Measurements from ENCODE around the gene CHMP1B. TPM values are rescaled to one million over a fixed set of nuclear protein-coding genes. Genes with fewer than 3 reads are reported as not detected.

Gene CHMP1B
- total RNA-seq, 2 donors from 2014 or later, result 42.8 to 50.0 TPM

DNA sequence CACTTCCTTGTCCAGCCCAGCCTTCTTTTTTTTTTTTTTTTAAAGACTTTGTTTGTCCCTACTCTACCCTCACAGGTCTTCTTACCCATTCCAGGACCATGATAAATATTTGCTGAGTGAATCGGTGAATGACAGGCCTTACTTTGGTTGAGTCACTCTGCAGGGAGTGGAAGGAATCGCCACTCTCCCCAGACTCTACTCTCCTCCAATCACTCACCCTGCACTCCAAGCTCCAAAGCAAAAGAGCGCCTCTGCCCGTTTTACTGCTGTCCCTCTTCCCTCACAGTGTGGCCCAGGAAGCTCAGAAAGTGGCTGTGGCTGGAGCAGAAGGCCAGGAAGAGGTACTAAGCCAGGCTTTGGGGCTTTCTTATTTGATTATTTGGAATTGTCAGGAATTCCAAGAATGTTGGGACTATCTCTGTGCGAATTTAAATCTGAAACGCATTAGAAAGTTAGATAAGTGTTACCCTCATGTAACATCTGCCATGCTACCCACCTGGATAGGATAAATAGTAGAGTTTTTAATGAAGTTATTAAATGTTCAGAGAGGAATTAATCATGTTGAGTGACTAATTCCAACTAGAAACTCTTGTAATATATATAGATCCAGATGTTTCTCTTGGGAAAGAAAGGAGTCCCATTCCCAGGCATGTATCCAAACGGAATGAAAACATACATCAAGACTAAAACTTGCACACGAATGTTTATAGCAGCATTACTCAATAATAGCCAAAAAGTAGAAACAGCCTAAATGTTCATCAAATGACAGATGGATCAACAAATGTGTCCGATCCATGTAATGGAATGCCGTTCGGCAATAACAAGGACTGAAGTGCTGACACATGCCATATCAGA is 43.0 kb upstream of the CHMP1B start:
- TF ChIP-seq POLR2A (IDR thresholded peaks at IDR 0.05) (no peak), POLR2AphosphoS5 (IDR thresholded peaks at IDR 0.05) (no peak)
- TF ChIP-seq, protein P1, sequence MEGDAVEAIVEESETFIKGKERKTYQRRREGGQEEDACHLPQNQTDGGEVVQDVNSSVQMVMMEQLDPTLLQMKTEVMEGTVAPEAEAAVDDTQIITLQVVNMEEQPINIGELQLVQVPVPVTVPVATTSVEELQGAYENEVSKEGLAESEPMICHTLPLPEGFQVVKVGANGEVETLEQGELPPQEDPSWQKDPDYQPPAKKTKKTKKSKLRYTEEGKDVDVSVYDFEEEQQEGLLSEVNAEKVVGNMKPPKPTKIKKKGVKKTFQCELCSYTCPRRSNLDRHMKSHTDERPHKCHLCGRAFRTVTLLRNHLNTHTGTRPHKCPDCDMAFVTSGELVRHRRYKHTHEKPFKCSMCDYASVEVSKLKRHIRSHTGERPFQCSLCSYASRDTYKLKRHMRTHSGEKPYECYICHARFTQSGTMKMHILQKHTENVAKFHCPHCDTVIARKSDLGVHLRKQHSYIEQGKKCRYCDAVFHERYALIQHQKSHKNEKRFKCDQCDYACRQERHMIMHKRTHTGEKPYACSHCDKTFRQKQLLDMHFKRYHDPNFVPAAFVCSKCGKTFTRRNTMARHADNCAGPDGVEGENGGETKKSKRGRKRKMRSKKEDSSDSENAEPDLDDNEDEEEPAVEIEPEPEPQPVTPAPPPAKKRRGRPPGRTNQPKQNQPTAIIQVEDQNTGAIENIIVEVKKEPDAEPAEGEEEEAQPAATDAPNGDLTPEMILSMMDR (IDR thresholded peaks at IDR 0.05), result no peak
- no peaks in the 10 kb centered on the region for H3K4me1 ChIP-seq (replicated peaks)
- H3K9me3 ChIP-seq, result no peaks in the 10 kb centered on the region
- no peak for DNase-seq (ENCODE audit: low spot score)
- H3K27me3 ChIP-seq (replicated peaks; ENCODE audit: insufficient read depth), result no peaks in the 10 kb centered on the region
- H3K27ac ChIP-seq, result no peak overlapping the region
- no peaks in the 10 kb centered on the region for H3K36me3 ChIP-seq
- H3K4me3 ChIP-seq, result no peak overlapping the region
- 71% methylated on average over 11 of the region's 11 CpGs for WGBS
- intact Hi-C loops (cut with DNase I), result no loop called here

DNA sequence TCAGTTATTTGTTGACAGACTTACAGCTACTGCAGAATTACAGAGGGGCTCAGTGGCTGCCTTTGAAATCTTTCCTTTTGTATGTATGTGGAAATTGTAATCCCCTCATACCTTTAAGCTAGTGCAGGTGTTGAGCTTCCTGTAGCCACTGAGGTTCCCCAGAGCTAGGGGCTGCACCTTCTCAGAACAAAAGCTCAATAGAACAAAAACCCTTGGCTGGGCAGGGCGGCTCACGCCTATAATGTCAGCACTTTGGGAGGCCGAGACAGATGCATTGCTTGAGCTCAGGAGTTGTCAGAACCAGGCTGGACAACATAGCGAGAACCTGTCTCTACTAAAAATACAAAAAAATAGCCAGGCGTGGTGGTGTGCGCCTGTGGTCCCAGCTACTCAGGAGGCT is 41.3 kb upstream of the CHMP1B start:
- no peak for DNase-seq (ENCODE audit: low spot score)
- Histone ChIP-seq H3K27me3 (replicated peaks; ENCODE audit: insufficient read depth) (no peaks in the 10 kb centered on the region), H3K4me3 (no peak overlapping the region), H3K36me3 (no peaks in the 10 kb centered on the region), H3K4me1 (replicated peaks) (no peaks in the 10 kb centered on the region), H3K9me3 (no peaks in the 10 kb centered on the region), H3K27ac (no peak overlapping the region)
- TF ChIP-seq, protein P1 (IDR thresholded peaks at IDR 0.05), result no peak
- TF ChIP-seq POLR2A (IDR thresholded peaks at IDR 0.05) (no peak), POLR2AphosphoS5 (IDR thresholded peaks at IDR 0.05) (no peak)
- intact Hi-C loops (cut with DNase I), result loop anchor here (10.0 kb wide), 1 partner anchor 155 kb away; no protein-coding TSS in a partner anchor
- WGBS, result 93% methylated on average over 6 of the region's 6 CpGs

DNA sequence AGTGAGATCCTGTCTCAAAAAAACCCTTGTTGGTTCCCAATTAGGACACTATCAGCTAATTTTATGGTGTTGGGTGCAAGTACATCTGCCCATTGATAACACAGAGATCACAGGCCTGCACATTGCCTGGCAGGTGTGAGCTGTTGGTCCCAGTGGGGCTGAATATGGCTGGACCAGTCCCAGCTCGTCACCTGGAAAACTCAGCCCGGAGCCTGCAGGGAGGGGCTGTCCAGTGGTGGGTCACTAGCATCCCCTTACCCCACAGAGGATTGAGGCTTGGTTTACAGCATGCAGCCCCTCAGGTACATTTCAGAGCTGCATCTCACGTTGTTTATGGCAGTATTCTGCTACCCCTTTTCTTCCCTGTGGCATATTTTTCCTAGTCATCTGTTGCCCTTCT is 40.8 kb upstream of the CHMP1B start:
- H3K4me1 ChIP-seq (replicated peaks), result no peaks in the 10 kb centered on the region
- H3K27ac ChIP-seq, result no peak overlapping the region
- H3K9me3 ChIP-seq, result no peaks in the 10 kb centered on the region
- 91% methylated on average over 3 of the region's 3 CpGs for WGBS
- intact Hi-C loops (cut with DNase I), result loop anchor here (10.0 kb wide), 1 partner anchor 156 kb away; no protein-coding TSS in a partner anchor
- H3K36me3 ChIP-seq, result no peaks in the 10 kb centered on the region
- H3K27me3 ChIP-seq (replicated peaks; ENCODE audit: insufficient read depth), result no peaks in the 10 kb centered on the region
- no peak overlapping the region for H3K4me3 ChIP-seq
- no peak for DNase-seq (ENCODE audit: low spot score)
- no peak for TF ChIP-seq POLR2A (IDR thresholded peaks at IDR 0.05)
- no peak for TF ChIP-seq POLR2AphosphoS5 (IDR thresholded peaks at IDR 0.05)
- TF ChIP-seq, protein P1 (IDR thresholded peaks at IDR 0.05), result no peak

DNA sequence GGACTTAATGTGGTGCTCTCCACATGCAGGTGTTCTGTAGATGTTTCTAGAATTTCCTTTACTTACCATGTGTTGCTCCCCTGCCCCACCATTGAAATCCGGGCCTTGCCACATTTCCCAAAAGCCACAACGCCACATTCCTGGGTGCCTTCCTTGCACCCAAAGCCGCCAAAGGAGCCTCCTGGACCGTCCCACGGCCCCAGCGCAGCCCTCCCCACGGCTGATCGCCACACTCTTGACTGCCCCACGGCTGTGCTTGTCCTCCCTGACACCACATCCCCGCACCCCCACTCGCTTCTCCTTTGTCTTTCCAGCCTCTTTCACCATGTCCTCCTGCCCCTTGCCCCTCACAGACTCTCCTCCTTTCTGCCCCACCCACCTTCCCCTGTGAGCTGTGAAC is 40.2 kb upstream of the CHMP1B start:
- no peak overlapping the region for H3K27ac ChIP-seq
- no peaks in the 10 kb centered on the region for H3K4me1 ChIP-seq (replicated peaks)
- TF ChIP-seq, protein P1 (IDR thresholded peaks at IDR 0.05), result no peak
- no peak for TF ChIP-seq POLR2A (IDR thresholded peaks at IDR 0.05)
- TF ChIP-seq POLR2AphosphoS5 (IDR thresholded peaks at IDR 0.05), result no peak
- intact Hi-C loops (cut with DNase I), result loop anchor here (10.0 kb wide), 1 partner anchor 156 kb away; no protein-coding TSS in a partner anchor
- no peaks in the 10 kb centered on the region for H3K27me3 ChIP-seq (replicated peaks; ENCODE audit: insufficient read depth)
- no peaks in the 10 kb centered on the region for H3K9me3 ChIP-seq
- WGBS, result 90% methylated on average over 11 of the region's 11 CpGs
- DNase-seq (ENCODE audit: low spot score), result no peak
- no peak overlapping the region for H3K4me3 ChIP-seq
- H3K36me3 ChIP-seq, result no peaks in the 10 kb centered on the region

DNA sequence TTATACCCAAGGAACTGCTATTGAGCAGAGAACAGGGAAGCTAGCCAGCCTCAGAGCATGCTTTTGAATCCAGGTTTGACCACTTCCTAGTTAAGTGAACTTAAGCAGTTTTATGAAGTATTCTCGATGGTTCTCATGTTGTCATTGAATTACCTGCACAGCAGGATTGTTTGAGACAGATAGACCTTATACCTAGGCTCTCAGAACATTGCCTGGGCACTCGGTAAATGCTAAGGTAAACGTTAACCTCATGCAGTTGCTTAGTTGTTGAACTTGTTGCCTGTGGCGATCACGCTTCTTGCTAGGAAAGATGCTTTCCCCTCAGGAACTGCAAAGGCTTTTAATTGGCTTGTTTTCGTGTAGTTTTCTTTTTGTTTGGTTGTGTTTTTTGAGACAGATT is 34.0 kb upstream of the CHMP1B start:
- 66% methylated on average over 6 of the region's 6 CpGs for WGBS
- intact Hi-C loops (cut with DNase I), result loop anchor here (10.0 kb wide), 1 partner anchor 162 kb away; no protein-coding TSS in a partner anchor
- no peaks in the 10 kb centered on the region for H3K9me3 ChIP-seq
- no peak overlapping the region for H3K4me3 ChIP-seq
- no peaks in the 10 kb centered on the region for H3K27me3 ChIP-seq (replicated peaks; ENCODE audit: insufficient read depth)
- no peak overlapping the region for H3K27ac ChIP-seq
- TF ChIP-seq POLR2AphosphoS5 (IDR thresholded peaks at IDR 0.05) (no peak), POLR2A (IDR thresholded peaks at IDR 0.05) (no peak)
- TF ChIP-seq, protein P1 (IDR thresholded peaks at IDR 0.05), result no peak
- no peaks in the 10 kb centered on the region for H3K36me3 ChIP-seq
- H3K4me1 ChIP-seq (replicated peaks), result no peaks in the 10 kb centered on the region
- DNase-seq (ENCODE audit: low spot score), result no peak
